ENCODE measurements around the gene APOL1. TPM values are rescaled to one million over a fixed set of nuclear protein-coding genes. Genes with fewer than 3 reads are reported as not detected.
"Not testable (repeated sequence)": the region's sequence is repeated elsewhere in the genome, so short reads cannot be mapped to it uniquely, and the experiment has no call there.

Gene APOL1
- total and polyA plus RNA-seq, 4 donors, result 7.7 to 129 (median 59.5) TPM

GRCh38 chr22:36261675-36262074, 8.7 kb downstream of the APOL1 start:
- peaks cover 17 to 70% (median 58%) of the 10 kb centered on the region in 4 donors for H3K4me1 ChIP-seq (ENCODE audit: control insufficient read depth in 4 of 4, insufficient read depth in 4 of 4, low read length in 3 of 4)
- H3K9me3 ChIP-seq (ENCODE audit: control insufficient read depth in 4 of 4, low read length in 3 of 4); DNase-seq (ENCODE audit: low spot score); H3K27me3 ChIP-seq (ENCODE audit: control insufficient read depth in 4 of 4, insufficient read depth in 4 of 4, low read length in 3 of 4); H3K4me3 ChIP-seq (ENCODE audit: low read depth in 1 of 3, low read length in 3 of 3); H3K9ac ChIP-seq (ENCODE audit: low read depth in 1 of 2, low read length in 2 of 2): not testable (repeated sequence)
- H3K27ac ChIP-seq (ENCODE audit: low read depth in 1 of 2, low read length in 2 of 2), result peak overlapping the region in 1 of 2 donors; percentile 38
- peaks cover 8 to 52% (median 35%) of the 10 kb centered on the region in 4 donors for H3K36me3 ChIP-seq (ENCODE audit: control insufficient read depth in 4 of 4, insufficient read depth in 3 of 4, low read depth in 1 of 4, low read length in 3 of 4)
- WGBS, result 89% methylated on average over 6 of the region's 6 CpGs

DNA sequence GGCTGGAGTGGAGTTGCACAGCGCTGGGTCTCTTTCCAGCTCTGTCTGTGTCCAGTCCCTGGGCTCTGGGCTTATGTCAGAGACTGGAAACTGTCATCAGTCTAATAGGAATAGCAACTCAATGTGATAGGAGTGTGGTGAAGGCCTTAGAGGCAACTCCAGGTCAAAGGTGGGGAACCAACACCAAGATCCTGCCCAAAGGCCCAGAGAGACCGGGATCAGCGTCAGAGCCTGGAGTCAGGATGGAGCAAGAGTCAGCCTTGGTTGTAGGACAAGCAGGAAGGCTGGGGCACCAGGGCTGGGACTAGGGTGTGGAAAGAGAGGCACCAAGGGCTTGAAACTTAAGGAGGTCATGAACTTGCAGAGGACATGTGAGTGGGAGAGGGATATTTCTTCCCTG, 9.4 kb downstream of the APOL1 start:
- H3K9ac ChIP-seq (ENCODE audit: low read depth in 1 of 2, low read length in 2 of 2); H3K9me3 ChIP-seq (ENCODE audit: control insufficient read depth in 4 of 4, low read length in 3 of 4); H3K4me3 ChIP-seq (ENCODE audit: low read depth in 1 of 3, low read length in 3 of 3); H3K27me3 ChIP-seq (ENCODE audit: control insufficient read depth in 4 of 4, insufficient read depth in 4 of 4, low read length in 3 of 4); DNase-seq (ENCODE audit: low spot score): not testable (repeated sequence)
- 92% methylated on average over 3 of the region's 3 CpGs for WGBS
- Histone ChIP-seq H3K4me1 (ENCODE audit: control insufficient read depth in 4 of 4, insufficient read depth in 4 of 4, low read length in 3 of 4) (peaks cover 17 to 64% (median 53%) of the 10 kb centered on the region in 4 donors), H3K27ac (ENCODE audit: low read depth in 1 of 2, low read length in 2 of 2) (peak overlapping the region; percentile 59 to 72), H3K36me3 (ENCODE audit: control insufficient read depth in 4 of 4, insufficient read depth in 3 of 4, low read depth in 1 of 4, low read length in 3 of 4) (peaks cover 8 to 51% (median 35%) of the 10 kb centered on the region in 4 donors)

GRCh38 chr22:36263216-36263673, 10.3 kb downstream of the APOL1 start:
- H3K4me3 ChIP-seq (ENCODE audit: low read depth in 1 of 3, low read length in 3 of 3); H3K27me3 ChIP-seq (ENCODE audit: control insufficient read depth in 4 of 4, insufficient read depth in 4 of 4, low read length in 3 of 4); H3K9me3 ChIP-seq (ENCODE audit: control insufficient read depth in 4 of 4, low read length in 3 of 4); H3K9ac ChIP-seq (ENCODE audit: low read depth in 1 of 2, low read length in 2 of 2); DNase-seq (ENCODE audit: low spot score): not testable (repeated sequence)
- peak; percentile 36 for TF ChIP-seq NR2F2 (IDR thresholded peaks at IDR 0.05)
- TF ChIP-seq, protein P1, sequence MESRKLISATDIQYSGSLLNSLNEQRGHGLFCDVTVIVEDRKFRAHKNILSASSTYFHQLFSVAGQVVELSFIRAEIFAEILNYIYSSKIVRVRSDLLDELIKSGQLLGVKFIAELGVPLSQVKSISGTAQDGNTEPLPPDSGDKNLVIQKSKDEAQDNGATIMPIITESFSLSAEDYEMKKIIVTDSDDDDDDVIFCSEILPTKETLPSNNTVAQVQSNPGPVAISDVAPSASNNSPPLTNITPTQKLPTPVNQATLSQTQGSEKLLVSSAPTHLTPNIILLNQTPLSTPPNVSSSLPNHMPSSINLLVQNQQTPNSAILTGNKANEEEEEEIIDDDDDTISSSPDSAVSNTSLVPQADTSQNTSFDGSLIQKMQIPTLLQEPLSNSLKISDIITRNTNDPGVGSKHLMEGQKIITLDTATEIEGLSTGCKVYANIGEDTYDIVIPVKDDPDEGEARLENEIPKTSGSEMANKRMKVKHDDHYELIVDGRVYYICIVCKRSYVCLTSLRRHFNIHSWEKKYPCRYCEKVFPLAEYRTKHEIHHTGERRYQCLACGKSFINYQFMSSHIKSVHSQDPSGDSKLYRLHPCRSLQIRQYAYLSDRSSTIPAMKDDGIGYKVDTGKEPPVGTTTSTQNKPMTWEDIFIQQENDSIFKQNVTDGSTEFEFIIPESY (IDR thresholded peaks at IDR 0.05), result peak; percentile 81
- peak; percentile 80 to 90 for TF ChIP-seq HNF4A (conservative IDR thresholded peaks at IDR 0.05)
- peak; percentile 86 to 94 for TF ChIP-seq RXRA (IDR thresholded peaks at IDR 0.05)
- peak in 1 of 2 donors; percentile 32 for TF ChIP-seq GABPA (IDR thresholded peaks at IDR 0.05 in 1 of 2, conservative IDR thresholded peaks at IDR 0.05 in 1 of 2)
- peak; percentile 80 for TF ChIP-seq SP1 (IDR thresholded peaks at IDR 0.05)
- peak; percentile 7 for TF ChIP-seq FOXA1 (IDR thresholded peaks at IDR 0.05)
- TF ChIP-seq JUND (IDR thresholded peaks at IDR 0.05), result peak in 1 of 2 donors; percentile 74
- peak; percentile 24 for TF ChIP-seq FOXA2 (IDR thresholded peaks at IDR 0.05)
- peak; percentile 23 for TF ChIP-seq HNF4G (IDR thresholded peaks at IDR 0.05)
- TF ChIP-seq, protein P2, sequence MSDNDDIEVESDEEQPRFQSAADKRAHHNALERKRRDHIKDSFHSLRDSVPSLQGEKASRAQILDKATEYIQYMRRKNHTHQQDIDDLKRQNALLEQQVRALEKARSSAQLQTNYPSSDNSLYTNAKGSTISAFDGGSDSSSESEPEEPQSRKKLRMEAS (IDR thresholded peaks at IDR 0.05), result peak; percentile 92
- TF ChIP-seq YY1 (IDR thresholded peaks at IDR 0.05), result peak; percentile 74
- TF ChIP-seq RAD21 (IDR thresholded peaks at IDR 0.05), result peak in 1 of 2 donors; percentile 38
- TF ChIP-seq EGR1 (IDR thresholded peaks at IDR 0.05; ENCODE audit: low read depth in 2 of 2), result peak in 1 of 2 donors; percentile 74
- TF ChIP-seq, protein P3, sequence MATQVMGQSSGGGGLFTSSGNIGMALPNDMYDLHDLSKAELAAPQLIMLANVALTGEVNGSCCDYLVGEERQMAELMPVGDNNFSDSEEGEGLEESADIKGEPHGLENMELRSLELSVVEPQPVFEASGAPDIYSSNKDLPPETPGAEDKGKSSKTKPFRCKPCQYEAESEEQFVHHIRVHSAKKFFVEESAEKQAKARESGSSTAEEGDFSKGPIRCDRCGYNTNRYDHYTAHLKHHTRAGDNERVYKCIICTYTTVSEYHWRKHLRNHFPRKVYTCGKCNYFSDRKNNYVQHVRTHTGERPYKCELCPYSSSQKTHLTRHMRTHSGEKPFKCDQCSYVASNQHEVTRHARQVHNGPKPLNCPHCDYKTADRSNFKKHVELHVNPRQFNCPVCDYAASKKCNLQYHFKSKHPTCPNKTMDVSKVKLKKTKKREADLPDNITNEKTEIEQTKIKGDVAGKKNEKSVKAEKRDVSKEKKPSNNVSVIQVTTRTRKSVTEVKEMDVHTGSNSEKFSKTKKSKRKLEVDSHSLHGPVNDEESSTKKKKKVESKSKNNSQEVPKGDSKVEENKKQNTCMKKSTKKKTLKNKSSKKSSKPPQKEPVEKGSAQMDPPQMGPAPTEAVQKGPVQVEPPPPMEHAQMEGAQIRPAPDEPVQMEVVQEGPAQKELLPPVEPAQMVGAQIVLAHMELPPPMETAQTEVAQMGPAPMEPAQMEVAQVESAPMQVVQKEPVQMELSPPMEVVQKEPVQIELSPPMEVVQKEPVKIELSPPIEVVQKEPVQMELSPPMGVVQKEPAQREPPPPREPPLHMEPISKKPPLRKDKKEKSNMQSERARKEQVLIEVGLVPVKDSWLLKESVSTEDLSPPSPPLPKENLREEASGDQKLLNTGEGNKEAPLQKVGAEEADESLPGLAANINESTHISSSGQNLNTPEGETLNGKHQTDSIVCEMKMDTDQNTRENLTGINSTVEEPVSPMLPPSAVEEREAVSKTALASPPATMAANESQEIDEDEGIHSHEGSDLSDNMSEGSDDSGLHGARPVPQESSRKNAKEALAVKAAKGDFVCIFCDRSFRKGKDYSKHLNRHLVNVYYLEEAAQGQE (IDR thresholded peaks at IDR 0.05), result peak; percentile 75
- peaks cover 17 to 58% (median 47%) of the 10 kb centered on the region in 4 donors for H3K4me1 ChIP-seq (ENCODE audit: control insufficient read depth in 4 of 4, insufficient read depth in 4 of 4, low read length in 3 of 4)
- H3K27ac ChIP-seq (ENCODE audit: low read depth in 1 of 2, low read length in 2 of 2), result peak overlapping the region; percentile 59 to 72
- peaks cover 10 to 53% (median 33%) of the 10 kb centered on the region in 4 donors for H3K36me3 ChIP-seq (ENCODE audit: control insufficient read depth in 4 of 4, insufficient read depth in 3 of 4, low read depth in 1 of 4, low read length in 3 of 4)
- WGBS, result 32% methylated on average over 5 of the region's 5 CpGs

- not testable (repeated sequence) for H3K9me3 ChIP-seq (ENCODE audit: control insufficient read depth in 4 of 4, low read length in 3 of 4); DNase-seq (ENCODE audit: low spot score); H3K4me3 ChIP-seq (ENCODE audit: low read depth in 1 of 3, low read length in 3 of 3); H3K27me3 ChIP-seq (ENCODE audit: control insufficient read depth in 4 of 4, insufficient read depth in 4 of 4, low read length in 3 of 4); H3K9ac ChIP-seq (ENCODE audit: low read depth in 1 of 2, low read length in 2 of 2)
- H3K36me3 ChIP-seq (ENCODE audit: control insufficient read depth in 4 of 4, insufficient read depth in 3 of 4, low read depth in 1 of 4, low read length in 3 of 4), result peaks cover 10 to 44% (median 29%) of the 10 kb centered on the region in 4 donors
- peaks cover 13 to 50% (median 39%) of the 10 kb centered on the region in 4 donors for H3K4me1 ChIP-seq (ENCODE audit: control insufficient read depth in 4 of 4, insufficient read depth in 4 of 4, low read length in 3 of 4)
- H3K27ac ChIP-seq (ENCODE audit: low read depth in 1 of 2, low read length in 2 of 2), result peak overlapping the region; percentile 35 to 69
- WGBS, result 67% methylated on average over 7 of the region's 7 CpGs
Observed at GRCh38 chr22:36263886-36264664, 11.1 kb downstream of the APOL1 start.
